Heart left ventricle (tissue), 13 donors: Measurements from ENCODE around the gene KITLG.

Experiments used
- POLR2A ChIP-seq, 2 donors: fragments of 450-650 bp; IDR thresholded peaks; one replicate each; pipeline ENCODE4 v1.6.1; 2017; ENCODE audit warnings: antibody characterized with exemption in 2 of 2, mild to moderate bottlenecking in 2 of 2, moderate library complexity in 2 of 2
- TF ChIP-seq, protein P1 (sequence below), 12 donors: fragments of 200-600 bp; sonication (generic) in 4 of 12; IDR thresholded peaks; one replicate each; pipeline versions ENCODE4 v1.5.0 to v1.8.0; 2018 to 2022; ENCODE audit warnings: antibody characterized with exemption in 12 of 12, mild to moderate bottlenecking in 5 of 12
- donor health status: ischemic (EF 13 %, LVEDD 7.1; RV severe dilation, severe dysfunction).
- donor health status: DM: no; HTN: yes; CAD: no.
- donor health status: DM: no; HTN: no; CAD: no.
- donor health status: ischemic (EF 25% LVEDD 6.9; RV normal size, moderate dysfunction).
- donor health status: ischemic (EF 25% LVEDD 5.7; RV mildly dilated, moderate dysfunction).
- donor health status: ischemic (EF 35%, LVEDD 5.7; RV mildly dilated, moderate dysfunction).
- donor health status: nonischemic (EF 11% LVEDD 7.7; RV severe dilation, severe dysfunction).
- donor health status: DM: yes; HTN: yes; CAD: no.
- donor health status: PGD.
- donor health status: ischemic (EF 29% LVEDD 5.4; RV normal size, mild dysfunction).
- donor health status: nonischemic (EF 23%, LVEDD 6.1; RV moderate dilation, normal function).

DNA sequence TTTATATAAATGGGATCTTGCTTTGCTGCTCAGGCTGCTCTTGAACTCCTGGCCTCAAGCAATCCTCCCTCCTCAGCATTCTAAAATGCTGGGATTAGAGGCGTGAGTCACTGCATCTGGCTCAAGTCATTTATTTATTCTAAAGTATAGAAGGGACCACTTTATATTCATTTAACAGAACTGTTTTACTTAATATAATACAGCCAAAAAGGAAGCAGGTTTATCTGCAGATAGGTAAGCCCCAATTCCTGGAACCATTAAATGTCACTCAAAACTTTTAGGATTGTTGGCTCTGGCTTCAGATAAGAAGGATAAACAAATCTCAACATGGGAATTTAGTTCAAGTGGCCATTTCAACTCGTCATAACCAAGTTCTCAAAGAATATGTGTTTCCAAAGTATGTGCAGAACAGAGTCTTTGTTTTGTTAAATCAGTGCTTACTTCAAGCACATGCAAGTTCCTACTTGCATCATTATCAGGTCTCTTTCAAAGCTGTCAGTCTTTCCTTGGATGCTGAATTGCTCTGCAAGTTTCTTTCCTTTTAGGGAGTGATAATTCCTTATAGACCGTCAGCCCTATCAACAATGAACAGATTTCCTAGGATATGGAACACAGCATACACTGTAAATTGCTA, 60.4 kb downstream of the KITLG start:
- TF ChIP-seq, protein P1, sequence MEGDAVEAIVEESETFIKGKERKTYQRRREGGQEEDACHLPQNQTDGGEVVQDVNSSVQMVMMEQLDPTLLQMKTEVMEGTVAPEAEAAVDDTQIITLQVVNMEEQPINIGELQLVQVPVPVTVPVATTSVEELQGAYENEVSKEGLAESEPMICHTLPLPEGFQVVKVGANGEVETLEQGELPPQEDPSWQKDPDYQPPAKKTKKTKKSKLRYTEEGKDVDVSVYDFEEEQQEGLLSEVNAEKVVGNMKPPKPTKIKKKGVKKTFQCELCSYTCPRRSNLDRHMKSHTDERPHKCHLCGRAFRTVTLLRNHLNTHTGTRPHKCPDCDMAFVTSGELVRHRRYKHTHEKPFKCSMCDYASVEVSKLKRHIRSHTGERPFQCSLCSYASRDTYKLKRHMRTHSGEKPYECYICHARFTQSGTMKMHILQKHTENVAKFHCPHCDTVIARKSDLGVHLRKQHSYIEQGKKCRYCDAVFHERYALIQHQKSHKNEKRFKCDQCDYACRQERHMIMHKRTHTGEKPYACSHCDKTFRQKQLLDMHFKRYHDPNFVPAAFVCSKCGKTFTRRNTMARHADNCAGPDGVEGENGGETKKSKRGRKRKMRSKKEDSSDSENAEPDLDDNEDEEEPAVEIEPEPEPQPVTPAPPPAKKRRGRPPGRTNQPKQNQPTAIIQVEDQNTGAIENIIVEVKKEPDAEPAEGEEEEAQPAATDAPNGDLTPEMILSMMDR (IDR thresholded peaks at IDR 0.05): no peak
- no peak for TF ChIP-seq POLR2A (IDR thresholded peaks at IDR 0.05)
